HepG2 (cell line): ENCODE data around the gene CHMP5. TPM values are rescaled to one million over a fixed set of nuclear protein-coding genes. Genes with fewer than 3 reads are reported as not detected.

Experiments
- ATF1 ChIP-seq: IDR thresholded peaks from 2 replicates; pipeline ENCODE4 v1.6.1; 2016; ENCODE audit warnings: mild to moderate bottlenecking, control low read depth
- DNMT3B ChIP-seq: conservative IDR thresholded peaks from 2 replicates; pipeline ENCODE4 v1.6.1; 2016; ENCODE audit warnings: missing biosample characterization, control low read depth
- FOSL2 ChIP-seq: sonication (generic); formaldehyde crosslinking; IDR thresholded peaks from 2 replicates; pipeline ENCODE4 v1.4.0; 2020; ENCODE audit warnings: missing genetic modification reagents
- IKZF5 ChIP-seq: IDR thresholded peaks from 2 replicates; pipeline ENCODE4 v1.6.1; 2018; ENCODE audit warnings: missing genetic modification reagents, mild to moderate bottlenecking, missing compliant biosample characterization
- PBX2 ChIP-seq: IDR thresholded peaks from 2 replicates; pipeline ENCODE4 v1.6.1; 2016; ENCODE audit warnings: control low read depth
- TBX3 ChIP-seq: fragments of 450-650 bp; IDR thresholded peaks from 2 replicates; pipeline ENCODE4 v1.6.1; 2017; ENCODE audit warnings: antibody characterized with exemption, mild to moderate bottlenecking, inconsistent platforms, borderline replicate concordance
- TCF12 ChIP-seq, 2 experiments: fragments of 450-650 bp in 1 of 2; sonication (generic) in 1 of 2; formaldehyde crosslinking in 1 of 2; IDR thresholded peaks; 2 replicates each; pipeline versions ENCODE4 v1.6.1 to v1.8.0; 2017 to 2022; ENCODE audit warnings: antibody characterized with exemption in 1 of 2, mild to moderate bottlenecking in 1 of 2, missing genetic modification reagents in 1 of 2, moderate library complexity in 1 of 2
- TERF1 ChIP-seq: sonication (generic); formaldehyde crosslinking; IDR thresholded peaks from 2 replicates; pipeline ENCODE4 v1.8.0; 2022; ENCODE audit warnings: mild to moderate bottlenecking, missing genetic modification reagents, moderate library complexity
- TSC22D2 ChIP-seq: sonication (generic); formaldehyde crosslinking; IDR thresholded peaks from 2 replicates; pipeline ENCODE4 v1.5.1; 2020; ENCODE audit warnings: missing genetic modification reagents, mild to moderate bottlenecking, borderline replicate concordance
- ZNF12 ChIP-seq: sonication (generic); formaldehyde crosslinking; IDR thresholded peaks from 2 replicates; pipeline ENCODE4 v1.5.0; 2020; ENCODE audit warnings: missing genetic modification reagents
- ZNF317 ChIP-seq: sonication (generic); formaldehyde crosslinking; IDR thresholded peaks from 2 replicates; pipeline ENCODE4 v1.5.0; 2020; ENCODE audit warnings: mild to moderate bottlenecking, missing genetic modification reagents
- polyA plus RNA-seq, 8 experiments: library from polyadenylated mRNA; depleted of rRNA in 3 of 8; stranded (reverse) in 7 of 8; unstranded in 1 of 8; fragments of >200 nt; fragmentation: Illumina TruSeq in 4 of 8; extraction: Trizol in 4 of 8; gene quantifications; 2 replicates each; pipeline versions ENCODE4 v1.2.1 to v1.2.3, GENCODE V29; 2011 to 2016; ENCODE audit warnings: low read depth in 4 of 8, missing spikeins in 1 of 8, mixed read lengths in 1 of 8; ENCODE audit not compliant: insufficient read depth in 1 of 8
- total RNA-seq, 5 experiments: library from RNA; depleted of rRNA; stranded (reverse); fragments of >200 nt; fragmentation: Illumina TruSeq; extraction: Trizol; gene quantifications; 2 replicates each; pipeline ENCODE4 v1.2.3, GENCODE V29; 2016; ENCODE audit warnings: low read depth in 1 of 5
- TF ChIP-seq, protein P1 (sequence below): sonication (generic); formaldehyde crosslinking; IDR thresholded peaks from 2 replicates; pipeline ENCODE4 v1.4.0; 2020; ENCODE audit warnings: mild to moderate bottlenecking, missing genetic modification reagents
- TF ChIP-seq, protein P2 (sequence below): sonication (generic); formaldehyde crosslinking; IDR thresholded peaks from 2 replicates; pipeline ENCODE4 v1.5.0; 2020; ENCODE audit warnings: mild to moderate bottlenecking, missing genetic modification reagents
- TF ChIP-seq, protein P3 (sequence below): sonication (generic); formaldehyde crosslinking; IDR thresholded peaks from 2 replicates; pipeline ENCODE4; 2020; ENCODE audit warnings: missing genetic modification reagents, mild to moderate bottlenecking, borderline replicate concordance

The CHMP5 gene
- total and polyA plus RNA-seq, 2 of the 13 experiments (the other 11 are each of a cell fraction or from before 2014, with no cell fraction given): 46.0 to 57.3 TPM

DNA sequence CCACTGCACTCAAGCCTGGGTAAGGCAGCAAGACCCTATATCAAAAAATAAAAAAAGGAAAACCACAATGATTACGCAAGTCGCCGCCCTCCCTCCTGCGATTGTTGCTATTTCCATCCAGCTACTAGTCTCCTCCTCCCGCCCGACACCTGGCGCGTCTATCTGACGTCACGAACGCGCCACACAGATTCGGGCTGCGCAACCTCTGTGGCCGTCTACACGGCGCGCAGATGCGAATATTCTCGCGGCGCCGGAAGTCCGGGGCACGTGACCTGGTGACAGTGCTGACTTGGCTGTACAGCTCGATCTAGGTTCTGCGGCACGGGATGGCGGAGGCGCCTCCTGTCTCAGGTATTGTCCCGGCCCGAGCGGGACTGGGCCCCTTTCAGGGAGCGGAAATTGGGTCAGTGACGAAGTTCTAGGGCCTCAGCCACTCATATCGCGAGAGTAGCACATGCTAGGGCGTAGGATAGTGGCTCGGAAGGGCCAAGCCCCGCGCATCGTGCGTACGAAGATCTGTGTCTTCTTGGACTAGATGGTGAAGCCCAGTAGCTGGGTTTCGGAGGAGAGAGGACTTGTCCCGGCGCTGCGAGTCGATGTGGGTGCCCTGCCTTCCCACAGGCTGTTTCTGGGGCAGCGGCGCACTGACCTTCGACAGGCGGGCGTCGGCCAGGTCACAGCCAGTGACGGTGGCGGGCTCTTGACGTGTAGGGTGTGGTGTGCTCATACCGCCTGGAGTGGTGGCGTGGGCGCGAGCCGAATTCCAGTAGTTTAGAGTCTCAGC is 25.6 kb downstream of the CHMP5 start, which contains the start of gene NFX1 (continued):
- TF ChIP-seq TCF12 (IDR thresholded peaks at IDR 0.05): no peak
- TF ChIP-seq TCF12 (CRISPR knock-in tag; IDR thresholded peaks at IDR 0.05): peak; percentile 87; the same call in 1 of the 2 replicates
- TF ChIP-seq ATF1 (CRISPR knock-in tag): peak; percentile 99
- TF ChIP-seq, protein P1, sequence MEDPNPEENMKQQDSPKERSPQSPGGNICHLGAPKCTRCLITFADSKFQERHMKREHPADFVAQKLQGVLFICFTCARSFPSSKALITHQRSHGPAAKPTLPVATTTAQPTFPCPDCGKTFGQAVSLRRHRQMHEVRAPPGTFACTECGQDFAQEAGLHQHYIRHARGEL (CRISPR knock-in tag): peak; percentile 83; the same call in 1 of the 2 replicates
- no peak; the same call in 1 of the 2 replicates for TF ChIP-seq TSC22D2
- TF ChIP-seq FOSL2 (CRISPR knock-in tag): peak; percentile 61
- TF ChIP-seq PBX2 (CRISPR knock-in tag): no peak
- TF ChIP-seq TERF1 (CRISPR knock-in tag): no peak
- no peak; the same call in 1 of the 2 replicates for TF ChIP-seq DNMT3B (CRISPR knock-in tag)
- peak; percentile 94; the same call in 1 of the 2 replicates for TF ChIP-seq IKZF5 (CRISPR knock-in tag)
- TF ChIP-seq, protein P2, sequence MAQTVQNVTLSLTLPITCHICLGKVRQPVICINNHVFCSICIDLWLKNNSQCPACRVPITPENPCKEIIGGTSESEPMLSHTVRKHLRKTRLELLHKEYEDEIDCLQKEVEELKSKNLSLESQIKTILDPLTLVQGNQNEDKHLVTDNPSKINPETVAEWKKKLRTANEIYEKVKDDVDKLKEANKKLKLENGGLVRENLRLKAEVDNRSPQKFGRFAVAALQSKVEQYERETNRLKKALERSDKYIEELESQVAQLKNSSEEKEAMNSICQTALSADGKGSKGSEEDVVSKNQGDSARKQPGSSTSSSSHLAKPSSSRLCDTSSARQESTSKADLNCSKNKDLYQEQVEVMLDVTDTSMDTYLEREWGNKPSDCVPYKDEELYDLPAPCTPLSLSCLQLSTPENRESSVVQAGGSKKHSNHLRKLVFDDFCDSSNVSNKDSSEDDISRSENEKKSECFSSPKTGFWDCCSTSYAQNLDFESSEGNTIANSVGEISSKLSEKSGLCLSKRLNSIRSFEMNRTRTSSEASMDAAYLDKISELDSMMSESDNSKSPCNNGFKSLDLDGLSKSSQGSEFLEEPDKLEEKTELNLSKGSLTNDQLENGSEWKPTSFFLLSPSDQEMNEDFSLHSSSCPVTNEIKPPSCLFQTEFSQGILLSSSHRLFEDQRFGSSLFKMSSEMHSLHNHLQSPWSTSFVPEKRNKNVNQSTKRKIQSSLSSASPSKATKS (CRISPR knock-in tag): 0 out of 2 replicates have a peak, but pooled peaks have one; percentile 87
- TF ChIP-seq ZNF317 (CRISPR knock-in tag): peak; percentile 93
- TF ChIP-seq, protein P3, sequence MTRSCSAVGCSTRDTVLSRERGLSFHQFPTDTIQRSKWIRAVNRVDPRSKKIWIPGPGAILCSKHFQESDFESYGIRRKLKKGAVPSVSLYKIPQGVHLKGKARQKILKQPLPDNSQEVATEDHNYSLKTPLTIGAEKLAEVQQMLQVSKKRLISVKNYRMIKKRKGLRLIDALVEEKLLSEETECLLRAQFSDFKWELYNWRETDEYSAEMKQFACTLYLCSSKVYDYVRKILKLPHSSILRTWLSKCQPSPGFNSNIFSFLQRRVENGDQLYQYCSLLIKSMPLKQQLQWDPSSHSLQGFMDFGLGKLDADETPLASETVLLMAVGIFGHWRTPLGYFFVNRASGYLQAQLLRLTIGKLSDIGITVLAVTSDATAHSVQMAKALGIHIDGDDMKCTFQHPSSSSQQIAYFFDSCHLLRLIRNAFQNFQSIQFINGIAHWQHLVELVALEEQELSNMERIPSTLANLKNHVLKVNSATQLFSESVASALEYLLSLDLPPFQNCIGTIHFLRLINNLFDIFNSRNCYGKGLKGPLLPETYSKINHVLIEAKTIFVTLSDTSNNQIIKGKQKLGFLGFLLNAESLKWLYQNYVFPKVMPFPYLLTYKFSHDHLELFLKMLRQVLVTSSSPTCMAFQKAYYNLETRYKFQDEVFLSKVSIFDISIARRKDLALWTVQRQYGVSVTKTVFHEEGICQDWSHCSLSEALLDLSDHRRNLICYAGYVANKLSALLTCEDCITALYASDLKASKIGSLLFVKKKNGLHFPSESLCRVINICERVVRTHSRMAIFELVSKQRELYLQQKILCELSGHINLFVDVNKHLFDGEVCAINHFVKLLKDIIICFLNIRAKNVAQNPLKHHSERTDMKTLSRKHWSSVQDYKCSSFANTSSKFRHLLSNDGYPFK (CRISPR knock-in tag): peak; percentile 93; the same call in 1 of the 2 replicates
- TF ChIP-seq ZNF12 (CRISPR knock-in tag): peak; percentile 45
- TF ChIP-seq TBX3: peak; percentile 77
